ENCODE measurements around the gene RHOF.
"Not testable (repeated sequence)": the region's sequence is repeated elsewhere in the genome, so short reads cannot be mapped to it uniquely, and the experiment has no call there.

Gene RHOF

GRCh38 chr12:121765573-121765972 is 27.9 kb downstream of the RHOF start:
- H3K9ac ChIP-seq (ENCODE audit: low read length in 5 of 5) = no peak overlapping the region
- peaks cover 9 to 50% (median 35%) of the 10 kb centered on the region in 5 donors for H3K4me1 ChIP-seq (ENCODE audit: control insufficient read depth in 5 of 5, insufficient read depth in 5 of 5, low read length in 5 of 5)
- no peak overlapping the region for H3K4me3 ChIP-seq (ENCODE audit: low read depth in 1 of 5, low read length in 5 of 5)
- H3K9me3 ChIP-seq (ENCODE audit: control insufficient read depth in 5 of 5, low read length in 5 of 5) = no peaks in the 10 kb centered on the region
- H3K36me3 ChIP-seq (ENCODE audit: control insufficient read depth in 5 of 5, insufficient read depth in 5 of 5, low read length in 5 of 5) = peaks cover 0 to 14% (median 7%) of the 10 kb centered on the region in 5 donors
- H3K27me3 ChIP-seq (ENCODE audit: control insufficient read depth in 5 of 5, insufficient read depth in 4 of 5, low read length in 5 of 5) = no peaks in the 10 kb centered on the region
- H3K27ac ChIP-seq (ENCODE audit: low read depth, low read length) = no peak overlapping the region

- Histone ChIP-seq H3K36me3 (ENCODE audit: control insufficient read depth in 5 of 5, insufficient read depth in 5 of 5, low read length in 5 of 5) (peaks cover 0 to 14% (median 7%) of the 10 kb centered on the region in 5 donors), H3K4me3 (ENCODE audit: low read depth in 1 of 5, low read length in 5 of 5) (no peak overlapping the region), H3K4me1 (ENCODE audit: control insufficient read depth in 5 of 5, insufficient read depth in 5 of 5, low read length in 5 of 5) (peaks cover 9 to 42% (median 27%) of the 10 kb centered on the region in 5 donors), H3K27ac (ENCODE audit: low read depth, low read length) (no peak overlapping the region), H3K9me3 (ENCODE audit: control insufficient read depth in 5 of 5, low read length in 5 of 5) (no peaks in the 10 kb centered on the region), H3K27me3 (ENCODE audit: control insufficient read depth in 5 of 5, insufficient read depth in 4 of 5, low read length in 5 of 5) (no peaks in the 10 kb centered on the region), H3K9ac (ENCODE audit: low read length in 5 of 5) (no peak overlapping the region)
These were observed 28.7 kb downstream of the RHOF start for GRCh38 chr12:121764808-121765207.

- no peak overlapping the region for H3K4me3 ChIP-seq (ENCODE audit: low read depth in 1 of 5, low read length in 5 of 5)
These were observed 31.2 kb downstream of the RHOF start for GRCh38 chr12:121762269-121762668.

DNA sequence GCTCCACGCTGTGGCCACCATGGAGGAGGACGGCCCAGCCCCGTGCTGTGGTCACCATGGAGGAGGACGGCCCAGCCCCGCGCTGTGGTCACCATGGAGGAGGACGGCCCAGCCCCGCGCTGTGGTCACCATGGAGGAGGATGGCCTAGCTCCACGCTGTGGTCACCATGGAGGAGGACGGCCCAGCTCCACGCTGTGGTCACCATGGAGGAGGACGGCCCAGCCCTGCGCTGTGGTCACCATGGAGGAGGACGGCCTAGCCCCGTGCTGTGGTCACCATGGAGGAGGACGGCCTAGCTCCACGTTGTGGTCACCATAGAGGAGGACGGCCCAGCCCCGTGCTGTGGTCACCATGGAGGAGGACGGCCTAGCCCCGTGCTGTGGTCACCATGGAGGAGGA is 35.0 kb downstream of the RHOF start:
- H3K9me3 ChIP-seq (ENCODE audit: control insufficient read depth in 5 of 5, low read length in 5 of 5); H3K4me3 ChIP-seq (ENCODE audit: low read depth in 1 of 5, low read length in 5 of 5); H3K9ac ChIP-seq (ENCODE audit: low read length in 5 of 5); H3K27ac ChIP-seq (ENCODE audit: low read depth, low read length); H3K27me3 ChIP-seq (ENCODE audit: control insufficient read depth in 5 of 5, insufficient read depth in 4 of 5, low read length in 5 of 5): not testable (repeated sequence)
- Histone ChIP-seq H3K36me3 (ENCODE audit: control insufficient read depth in 5 of 5, insufficient read depth in 5 of 5, low read length in 5 of 5) (peaks cover 0 to 23% (median 19%) of the 10 kb centered on the region in 5 donors), H3K4me1 (ENCODE audit: control insufficient read depth in 5 of 5, insufficient read depth in 5 of 5, low read length in 5 of 5) (peaks cover 2 to 18% (median 9%) of the 10 kb centered on the region in 5 donors)

More at GRCh38 chr12:121762269-121762668, 31.2 kb downstream of the RHOF start:
- Histone ChIP-seq H3K27ac (ENCODE audit: low read depth, low read length) (no peak overlapping the region), H3K36me3 (ENCODE audit: control insufficient read depth in 5 of 5, insufficient read depth in 5 of 5, low read length in 5 of 5) (peaks cover 0 to 19% (median 13%) of the 10 kb centered on the region in 5 donors), H3K27me3 (ENCODE audit: control insufficient read depth in 5 of 5, insufficient read depth in 4 of 5, low read length in 5 of 5) (no peaks in the 10 kb centered on the region), H3K4me1 (ENCODE audit: control insufficient read depth in 5 of 5, insufficient read depth in 5 of 5, low read length in 5 of 5) (peaks cover 4 to 18% (median 6%) of the 10 kb centered on the region in 5 donors), H3K9ac (ENCODE audit: low read length in 5 of 5) (no peak overlapping the region), H3K9me3 (ENCODE audit: control insufficient read depth in 5 of 5, low read length in 5 of 5) (no peaks in the 10 kb centered on the region)

- H3K9me3 ChIP-seq (ENCODE audit: control insufficient read depth in 5 of 5, low read length in 5 of 5) = no peaks in the 10 kb centered on the region
- H3K4me1 ChIP-seq (ENCODE audit: control insufficient read depth in 5 of 5, insufficient read depth in 5 of 5, low read length in 5 of 5) = peaks cover 2 to 19% (median 10%) of the 10 kb centered on the region in 5 donors
These were observed 37.9 kb downstream of the RHOF start for GRCh38 chr12:121755591-121755990.

GRCh38 chr12:121754836-121755235 is 38.7 kb downstream of the RHOF start:
- H3K4me1 ChIP-seq (ENCODE audit: control insufficient read depth in 5 of 5, insufficient read depth in 5 of 5, low read length in 5 of 5) = peaks cover 2 to 19% (median 10%) of the 10 kb centered on the region in 5 donors
- H3K9ac ChIP-seq (ENCODE audit: low read length in 5 of 5) = no peak overlapping the region
- no peaks in the 10 kb centered on the region for H3K27me3 ChIP-seq (ENCODE audit: control insufficient read depth in 5 of 5, insufficient read depth in 4 of 5, low read length in 5 of 5)
- H3K9me3 ChIP-seq (ENCODE audit: control insufficient read depth in 5 of 5, low read length in 5 of 5) = no peaks in the 10 kb centered on the region
- no peak overlapping the region for H3K4me3 ChIP-seq (ENCODE audit: low read depth in 1 of 5, low read length in 5 of 5)
- peaks cover 0 to 36% (median 21%) of the 10 kb centered on the region in 5 donors for H3K36me3 ChIP-seq (ENCODE audit: control insufficient read depth in 5 of 5, insufficient read depth in 5 of 5, low read length in 5 of 5)
- no peak overlapping the region for H3K27ac ChIP-seq (ENCODE audit: low read depth, low read length)

More at GRCh38 chr12:121755591-121755990, 37.9 kb downstream of the RHOF start:
- Histone ChIP-seq H3K27me3 (ENCODE audit: control insufficient read depth in 5 of 5, insufficient read depth in 4 of 5, low read length in 5 of 5) (no peaks in the 10 kb centered on the region), H3K9ac (ENCODE audit: low read length in 5 of 5) (no peak overlapping the region), H3K4me3 (ENCODE audit: low read depth in 1 of 5, low read length in 5 of 5) (no peak overlapping the region), H3K36me3 (ENCODE audit: control insufficient read depth in 5 of 5, insufficient read depth in 5 of 5, low read length in 5 of 5) (peaks cover 0 to 28% (median 15%) of the 10 kb centered on the region in 5 donors), H3K27ac (ENCODE audit: low read depth, low read length) (no peak overlapping the region)

GRCh38 chr12:121753844-121754264 is 39.6 kb downstream of the RHOF start:
- no peaks in the 10 kb centered on the region for H3K9me3 ChIP-seq (ENCODE audit: control insufficient read depth in 5 of 5, low read length in 5 of 5)
- no peak overlapping the region for H3K4me3 ChIP-seq (ENCODE audit: low read depth in 1 of 5, low read length in 5 of 5)
- H3K4me1 ChIP-seq (ENCODE audit: control insufficient read depth in 5 of 5, insufficient read depth in 5 of 5, low read length in 5 of 5) = peaks cover 2 to 19% (median 10%) of the 10 kb centered on the region in 5 donors
- H3K27me3 ChIP-seq (ENCODE audit: control insufficient read depth in 5 of 5, insufficient read depth in 4 of 5, low read length in 5 of 5) = no peaks in the 10 kb centered on the region
- H3K9ac ChIP-seq (ENCODE audit: low read length in 5 of 5) = no peak overlapping the region
- no peak overlapping the region for H3K27ac ChIP-seq (ENCODE audit: low read depth, low read length)
- H3K36me3 ChIP-seq (ENCODE audit: control insufficient read depth in 5 of 5, insufficient read depth in 5 of 5, low read length in 5 of 5) = peaks cover 0 to 36% (median 29%) of the 10 kb centered on the region in 5 donors

GRCh38 chr12:121751749-121752351 is 41.6 kb downstream of the RHOF start:
- Histone ChIP-seq H3K36me3 (ENCODE audit: control insufficient read depth in 5 of 5, insufficient read depth in 5 of 5, low read length in 5 of 5) (peaks cover 0 to 35% (median 30%) of the 10 kb centered on the region in 5 donors), H3K4me1 (ENCODE audit: control insufficient read depth in 5 of 5, insufficient read depth in 5 of 5, low read length in 5 of 5) (peaks cover 2 to 19% (median 10%) of the 10 kb centered on the region in 5 donors), H3K9ac (ENCODE audit: low read length in 5 of 5) (no peak overlapping the region), H3K27me3 (ENCODE audit: control insufficient read depth in 5 of 5, insufficient read depth in 4 of 5, low read length in 5 of 5) (no peaks in the 10 kb centered on the region), H3K9me3 (ENCODE audit: control insufficient read depth in 5 of 5, low read length in 5 of 5) (no peaks in the 10 kb centered on the region), H3K4me3 (ENCODE audit: low read depth in 1 of 5, low read length in 5 of 5) (no peak overlapping the region), H3K27ac (ENCODE audit: low read depth, low read length) (no peak overlapping the region)

- H3K4me3 ChIP-seq (ENCODE audit: low read depth in 1 of 5, low read length in 5 of 5) = no peak overlapping the region
- no peaks in the 10 kb centered on the region for H3K27me3 ChIP-seq (ENCODE audit: control insufficient read depth in 5 of 5, insufficient read depth in 4 of 5, low read length in 5 of 5)
- H3K36me3 ChIP-seq (ENCODE audit: control insufficient read depth in 5 of 5, insufficient read depth in 5 of 5, low read length in 5 of 5) = peaks cover 0 to 32% (median 26%) of the 10 kb centered on the region in 5 donors
- no peaks in the 10 kb centered on the region for H3K9me3 ChIP-seq (ENCODE audit: control insufficient read depth in 5 of 5, low read length in 5 of 5)
- H3K27ac ChIP-seq (ENCODE audit: low read depth, low read length) = no peak overlapping the region
- H3K9ac ChIP-seq (ENCODE audit: low read length in 5 of 5) = no peak overlapping the region
- peaks cover 2 to 19% (median 10%) of the 10 kb centered on the region in 5 donors for H3K4me1 ChIP-seq (ENCODE audit: control insufficient read depth in 5 of 5, insufficient read depth in 5 of 5, low read length in 5 of 5)
These were observed 42.5 kb downstream of the RHOF start for GRCh38 chr12:121751034-121751433.

- H3K9me3 ChIP-seq (ENCODE audit: control insufficient read depth in 5 of 5, low read length in 5 of 5) = no peaks in the 10 kb centered on the region
- H3K4me3 ChIP-seq (ENCODE audit: low read depth in 1 of 5, low read length in 5 of 5) = no peak overlapping the region
- peaks cover 2 to 19% (median 10%) of the 10 kb centered on the region in 5 donors for H3K4me1 ChIP-seq (ENCODE audit: control insufficient read depth in 5 of 5, insufficient read depth in 5 of 5, low read length in 5 of 5)
- no peak overlapping the region for H3K9ac ChIP-seq (ENCODE audit: low read length in 5 of 5)
- peaks cover 0 to 32% (median 26%) of the 10 kb centered on the region in 5 donors for H3K36me3 ChIP-seq (ENCODE audit: control insufficient read depth in 5 of 5, insufficient read depth in 5 of 5, low read length in 5 of 5)
- H3K27me3 ChIP-seq (ENCODE audit: control insufficient read depth in 5 of 5, insufficient read depth in 4 of 5, low read length in 5 of 5) = no peaks in the 10 kb centered on the region
- no peak overlapping the region for H3K27ac ChIP-seq (ENCODE audit: low read depth, low read length)
These were observed 43.0 kb downstream of the RHOF start for GRCh38 chr12:121750507-121750955.

Data from subcutaneous abdominal adipose tissue (tissue), 5 donors.